Measurements from ENCODE around the gene PIN4.

Gene PIN4

DNA sequence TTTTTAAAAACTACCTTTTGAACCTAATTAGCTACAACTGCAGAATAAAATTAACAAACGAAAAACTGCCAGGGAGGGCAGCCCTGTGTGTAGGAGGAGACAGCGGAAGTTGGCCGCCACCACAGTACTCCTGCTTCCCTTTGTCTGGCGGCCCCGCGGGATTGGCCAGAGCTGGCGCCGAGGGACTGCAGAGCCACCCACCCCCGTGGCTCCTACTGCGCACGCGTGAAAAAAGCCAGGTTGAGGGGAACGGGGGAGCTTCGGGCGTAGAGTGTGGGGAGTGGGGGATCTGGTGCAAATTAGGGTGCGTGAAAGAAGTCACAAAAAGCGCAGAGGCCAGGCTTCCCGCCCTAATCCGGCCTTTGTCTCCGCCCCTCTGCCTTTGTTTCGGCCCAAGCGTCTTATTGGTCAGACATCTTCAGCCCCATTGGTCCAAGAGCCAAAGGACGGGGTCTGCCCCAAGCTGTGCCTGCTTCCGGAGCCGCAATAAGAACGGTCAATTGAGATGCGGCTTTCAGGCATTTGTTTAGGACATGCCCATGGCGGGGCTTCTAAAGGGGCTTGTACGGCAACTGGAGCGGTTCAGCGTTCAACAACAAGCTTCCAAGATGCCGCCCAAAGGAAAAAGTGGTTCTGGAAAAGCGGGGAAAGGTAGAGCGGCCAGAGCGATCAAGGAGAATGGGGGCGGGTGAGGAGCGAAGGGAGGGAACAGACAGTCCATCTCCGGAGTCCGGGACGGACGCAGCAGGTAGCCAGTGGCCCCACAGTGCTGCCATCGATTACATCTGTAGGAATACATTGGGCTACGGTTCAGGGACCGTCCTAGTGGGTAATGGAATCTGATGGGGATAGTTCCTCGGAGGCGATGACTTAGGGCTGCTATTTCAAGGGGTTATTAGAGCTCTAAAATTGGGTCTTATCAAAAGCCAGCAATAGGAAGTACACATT is at the start of gene PIN4:
Gene PIN4 (plus strand): TSS at position 580 of the 948 bp plus-strand sequence. CDS start 29 bp downstream, at position 609.
- peak within 1 kb of the TSS; percentile 86 for H3K9ac ChIP-seq (ENCODE audit: low read depth, low read length)
- H3K36me3 ChIP-seq (ENCODE audit: insufficient read depth, low read length): 0 out of 2 replicates have a peak, but pooled peaks cover 2% of the 10 kb centered on the region
- no peaks in the 10 kb centered on the region for H3K4me1 ChIP-seq (ENCODE audit: insufficient read depth, low read length)
- H3K9me3 ChIP-seq (ENCODE audit: control insufficient read depth, insufficient read depth, low read length): no peaks in the 10 kb centered on the region

DNA sequence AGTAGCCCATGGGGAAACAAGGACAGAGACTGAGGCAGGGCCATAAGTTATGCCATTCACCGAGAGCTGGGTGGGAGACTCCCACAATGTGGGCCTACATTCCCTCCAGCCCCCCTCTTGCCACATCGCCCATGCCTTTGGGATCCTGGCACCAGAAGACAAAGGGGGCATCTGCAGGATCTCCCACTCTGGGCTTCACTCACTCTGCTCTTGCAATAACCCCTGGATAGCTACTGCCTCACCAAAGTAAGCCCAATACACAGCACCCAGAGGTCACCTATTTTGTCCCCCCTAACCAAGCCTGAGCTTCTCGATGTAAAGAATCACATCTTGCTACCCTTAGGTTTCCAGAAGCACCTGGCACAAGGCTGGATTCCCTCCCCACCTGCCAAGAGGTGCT is 49.1 kb upstream of the PIN4 start:
- Histone ChIP-seq H3K9ac (ENCODE audit: low read depth, low read length) (no peak overlapping the region), H3K9me3 (ENCODE audit: control insufficient read depth, insufficient read depth, low read length) (no peaks in the 10 kb centered on the region), H3K36me3 (ENCODE audit: insufficient read depth, low read length) (peaks cover 2% of the 10 kb centered on the region; the same call in 1 of the 2 replicates), H3K4me1 (ENCODE audit: insufficient read depth, low read length) (no peaks in the 10 kb centered on the region)

DNA sequence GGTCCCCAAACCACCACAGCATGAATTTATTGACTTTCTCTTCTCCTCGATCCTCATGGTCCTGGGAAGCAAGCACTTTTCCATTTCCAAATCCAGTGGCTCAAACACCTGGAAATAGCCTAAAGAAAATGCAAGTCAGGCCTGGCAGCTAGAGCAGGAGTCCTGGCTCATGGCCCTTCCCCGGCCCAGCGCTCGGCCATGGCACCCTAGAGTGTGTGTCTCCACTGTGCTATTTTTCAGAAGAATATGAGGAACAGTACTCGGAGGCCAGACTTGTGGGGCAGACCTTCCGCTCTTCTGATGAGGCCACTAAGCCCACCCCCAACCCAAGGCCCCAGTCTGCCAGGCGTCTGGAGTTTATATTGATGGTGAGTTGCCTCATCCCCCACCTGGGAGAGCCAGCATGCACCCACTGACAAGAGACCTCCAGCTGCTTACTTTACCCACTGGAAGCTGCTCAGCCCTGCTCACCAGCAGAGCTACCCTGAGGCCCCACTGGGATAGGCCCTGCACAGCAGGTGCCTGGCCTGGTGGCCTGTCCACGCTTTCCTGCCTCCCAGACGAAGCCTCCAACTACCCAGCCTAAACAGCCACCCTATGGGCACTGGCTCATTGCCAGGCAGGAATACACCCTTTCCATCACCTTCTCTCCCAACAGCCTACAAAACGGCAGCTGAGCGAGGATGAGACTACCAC is 47.6 kb upstream of the PIN4 start:
- Histone ChIP-seq H3K36me3 (ENCODE audit: insufficient read depth, low read length) (peaks cover 8% of the 10 kb centered on the region), H3K9me3 (ENCODE audit: control insufficient read depth, insufficient read depth, low read length) (no peaks in the 10 kb centered on the region), H3K4me1 (ENCODE audit: insufficient read depth, low read length) (no peaks in the 10 kb centered on the region), H3K9ac (ENCODE audit: low read depth, low read length) (no peak overlapping the region)

DNA sequence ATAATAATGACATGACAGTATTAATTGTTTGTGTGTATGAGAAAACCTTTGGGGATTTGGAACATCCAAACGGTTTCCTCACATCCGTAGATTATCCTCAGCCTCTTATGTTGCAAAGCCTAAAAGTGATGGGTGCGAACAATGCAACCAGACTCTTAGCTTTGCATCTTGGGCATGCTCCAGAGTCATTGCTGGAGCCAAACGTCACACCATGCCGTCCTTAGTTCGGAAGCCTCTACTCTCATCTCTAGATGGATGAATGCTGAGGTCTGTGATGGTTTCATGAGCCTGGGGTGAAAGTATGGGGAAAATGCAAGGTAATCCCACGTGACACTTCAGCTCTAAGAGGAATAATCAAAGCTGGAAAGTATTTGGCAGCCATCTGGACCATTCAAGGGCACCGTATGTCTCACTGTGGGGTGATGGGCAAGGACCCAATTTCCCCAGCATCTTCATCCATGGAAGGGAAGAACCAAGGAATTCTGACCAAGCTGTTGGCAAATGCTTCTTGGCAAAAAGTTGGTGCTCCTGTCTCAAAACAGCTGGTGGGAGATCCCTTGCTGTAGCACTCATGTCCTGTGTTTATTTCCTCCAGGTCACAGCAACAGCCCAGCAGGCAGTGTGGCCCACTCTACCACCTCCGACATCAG is 43.6 kb upstream of the PIN4 start:
- no peaks in the 10 kb centered on the region for H3K4me1 ChIP-seq (ENCODE audit: insufficient read depth, low read length)
- H3K9ac ChIP-seq (ENCODE audit: low read depth, low read length): no peak overlapping the region
- peaks cover 12% of the 10 kb centered on the region for H3K36me3 ChIP-seq (ENCODE audit: insufficient read depth, low read length)
- H3K9me3 ChIP-seq (ENCODE audit: control insufficient read depth, insufficient read depth, low read length): no peaks in the 10 kb centered on the region

DNA sequence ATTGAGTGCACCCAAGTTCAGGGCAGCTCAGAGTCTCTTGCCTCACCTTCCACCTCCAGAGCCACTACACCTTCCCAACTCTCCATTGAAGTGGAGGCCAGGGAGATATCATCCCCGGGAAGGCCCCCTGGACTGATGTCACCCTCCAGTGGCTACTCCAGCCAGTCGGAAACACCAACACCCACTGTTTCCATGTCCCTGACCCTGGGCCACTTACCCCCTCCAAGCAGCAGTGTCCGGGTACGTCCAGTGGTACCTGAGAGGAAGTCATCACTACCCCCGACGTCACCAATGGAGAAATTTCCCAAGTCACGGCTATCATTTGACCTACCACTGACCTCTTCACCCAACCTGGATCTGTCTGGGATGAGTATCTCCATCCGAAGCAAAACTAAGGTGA is 42.0 kb upstream of the PIN4 start:
- Histone ChIP-seq H3K36me3 (ENCODE audit: insufficient read depth, low read length) (peaks cover 12% of the 10 kb centered on the region), H3K4me1 (ENCODE audit: insufficient read depth, low read length) (no peaks in the 10 kb centered on the region), H3K9me3 (ENCODE audit: control insufficient read depth, insufficient read depth, low read length) (no peaks in the 10 kb centered on the region), H3K9ac (ENCODE audit: low read depth, low read length) (no peak overlapping the region)

DNA sequence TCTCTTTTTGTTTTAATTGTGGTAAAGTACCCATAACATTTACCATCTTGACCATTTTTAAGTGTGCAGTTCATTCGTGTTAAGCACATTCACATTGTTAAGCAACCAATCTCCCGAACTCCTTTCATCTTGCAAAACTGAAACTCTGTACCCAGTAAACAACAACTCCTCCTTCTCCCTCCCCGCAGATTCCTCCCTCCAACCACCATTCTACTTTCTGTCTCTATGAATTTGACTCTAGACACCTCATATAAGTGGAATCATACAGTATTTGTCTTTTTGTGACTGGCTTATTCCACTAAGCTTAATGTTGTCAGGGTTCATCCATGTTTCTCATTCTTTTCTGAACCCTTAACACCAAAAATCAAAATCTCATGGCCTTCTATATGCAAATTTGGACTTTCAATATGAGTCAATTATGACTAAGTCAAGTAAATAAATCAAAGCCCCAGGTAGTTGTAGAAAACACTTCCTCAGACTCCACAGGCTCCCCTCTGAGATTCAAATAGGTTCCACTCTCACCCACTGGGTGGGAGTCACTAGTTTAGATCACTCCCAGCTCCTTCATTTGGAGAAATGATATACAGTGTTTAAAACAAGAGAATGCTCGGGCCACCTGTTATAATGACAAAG is 40.1 kb upstream of the PIN4 start:
- H3K9me3 ChIP-seq (ENCODE audit: control insufficient read depth, insufficient read depth, low read length): no peaks in the 10 kb centered on the region
- no peak overlapping the region for H3K9ac ChIP-seq (ENCODE audit: low read depth, low read length)
- no peaks in the 10 kb centered on the region for H3K4me1 ChIP-seq (ENCODE audit: insufficient read depth, low read length)
- peaks cover 10% of the 10 kb centered on the region for H3K36me3 ChIP-seq (ENCODE audit: insufficient read depth, low read length)

DNA sequence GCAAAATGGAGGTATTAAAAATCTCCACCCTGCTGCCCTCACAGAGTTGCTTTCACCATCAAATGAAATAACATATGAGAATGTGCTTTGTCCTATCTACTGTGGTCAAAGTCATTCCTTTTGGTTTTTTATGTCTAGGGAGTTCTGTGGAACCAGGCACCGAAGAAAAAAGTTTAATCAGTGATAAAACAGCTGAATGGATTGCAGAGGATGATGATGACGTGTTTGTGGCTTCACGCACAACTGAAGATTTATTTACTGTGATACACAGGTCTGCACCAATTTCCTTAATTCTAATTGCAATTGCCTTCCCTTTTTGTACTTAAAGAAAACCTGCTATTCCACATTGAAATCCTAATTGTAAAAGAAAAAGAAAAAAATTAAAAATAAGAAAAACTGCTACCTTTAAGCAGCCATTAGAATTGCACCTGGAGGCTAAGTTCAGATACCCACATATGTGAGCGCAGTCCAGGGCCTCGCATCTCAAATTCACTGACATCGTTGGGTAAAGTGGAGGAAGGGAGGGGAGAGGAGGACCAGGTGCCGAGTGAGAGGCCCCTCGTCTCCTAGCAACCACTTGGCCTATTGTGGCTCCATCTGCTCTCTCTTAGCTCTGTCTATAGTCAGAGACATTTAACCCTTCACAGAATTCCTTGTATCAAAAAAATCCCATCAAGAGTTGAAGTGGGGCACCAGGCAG is 39.3 kb upstream of the PIN4 start:
- Histone ChIP-seq H3K4me1 (ENCODE audit: insufficient read depth, low read length) (no peaks in the 10 kb centered on the region), H3K9ac (ENCODE audit: low read depth, low read length) (no peak overlapping the region), H3K36me3 (ENCODE audit: insufficient read depth, low read length) (peaks cover 10% of the 10 kb centered on the region), H3K9me3 (ENCODE audit: control insufficient read depth, insufficient read depth, low read length) (no peaks in the 10 kb centered on the region)

DNA sequence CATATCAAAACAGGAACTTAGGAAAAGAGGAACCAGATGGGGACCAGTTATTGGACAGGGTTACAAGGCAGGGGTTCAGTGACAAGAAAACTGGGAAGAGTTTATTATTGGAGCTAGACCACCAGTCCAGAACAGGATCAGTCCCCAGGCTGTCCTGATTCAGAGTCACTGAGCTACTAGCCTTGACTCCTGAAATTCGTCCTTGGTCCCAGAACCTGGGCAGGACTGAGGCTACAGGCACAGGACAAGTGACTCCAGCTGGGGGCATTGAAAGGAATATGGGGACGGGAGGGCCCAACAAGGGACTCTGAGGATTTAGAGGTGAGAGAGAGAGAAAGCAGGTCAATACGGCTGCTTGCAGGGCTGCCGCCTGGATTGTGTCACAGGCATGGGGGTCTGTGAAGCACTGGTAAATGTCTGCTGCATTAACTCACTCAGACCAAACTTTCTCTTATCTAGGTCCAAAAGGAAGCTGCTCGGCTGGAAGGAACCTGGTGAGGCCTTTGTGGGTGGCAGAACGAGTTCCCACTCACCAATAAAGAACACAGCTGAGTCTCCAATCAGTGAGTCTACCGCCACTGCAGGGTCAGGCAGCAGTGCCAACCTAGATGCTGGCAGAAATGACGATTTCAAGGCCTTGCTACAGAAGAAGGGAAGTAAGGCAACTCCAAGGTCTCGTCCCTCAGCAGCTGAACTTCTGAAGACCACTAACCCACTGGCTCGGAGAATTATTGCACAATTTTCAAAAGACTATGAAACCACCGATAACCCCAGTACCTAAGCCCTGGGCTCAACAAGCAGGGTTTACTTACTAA is 38.6 kb upstream of the PIN4 start:
- Histone ChIP-seq H3K36me3 (ENCODE audit: insufficient read depth, low read length) (peaks cover 10% of the 10 kb centered on the region), H3K9ac (ENCODE audit: low read depth, low read length) (no peak overlapping the region), H3K9me3 (ENCODE audit: control insufficient read depth, insufficient read depth, low read length) (no peaks in the 10 kb centered on the region), H3K4me1 (ENCODE audit: insufficient read depth, low read length) (no peaks in the 10 kb centered on the region)

DNA sequence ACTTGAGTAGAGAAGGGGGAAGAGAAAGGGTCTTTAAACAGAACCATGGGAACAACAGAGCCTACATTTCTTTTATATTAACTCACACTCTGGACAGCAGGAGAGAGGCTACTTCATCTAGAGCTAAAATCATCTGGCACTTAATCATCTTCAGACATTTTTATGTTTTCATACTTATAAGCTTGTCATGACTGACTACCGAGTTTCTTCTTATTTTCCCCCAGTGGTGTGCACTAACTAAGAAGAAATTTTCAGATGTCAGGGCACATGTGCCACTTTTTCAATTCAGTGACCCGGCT is 38.0 kb upstream of the PIN4 start:
- Histone ChIP-seq H3K36me3 (ENCODE audit: insufficient read depth, low read length) (peaks cover 7% of the 10 kb centered on the region), H3K9ac (ENCODE audit: low read depth, low read length) (no peak overlapping the region), H3K4me1 (ENCODE audit: insufficient read depth, low read length) (no peaks in the 10 kb centered on the region), H3K9me3 (ENCODE audit: control insufficient read depth, insufficient read depth, low read length) (no peaks in the 10 kb centered on the region)

DNA sequence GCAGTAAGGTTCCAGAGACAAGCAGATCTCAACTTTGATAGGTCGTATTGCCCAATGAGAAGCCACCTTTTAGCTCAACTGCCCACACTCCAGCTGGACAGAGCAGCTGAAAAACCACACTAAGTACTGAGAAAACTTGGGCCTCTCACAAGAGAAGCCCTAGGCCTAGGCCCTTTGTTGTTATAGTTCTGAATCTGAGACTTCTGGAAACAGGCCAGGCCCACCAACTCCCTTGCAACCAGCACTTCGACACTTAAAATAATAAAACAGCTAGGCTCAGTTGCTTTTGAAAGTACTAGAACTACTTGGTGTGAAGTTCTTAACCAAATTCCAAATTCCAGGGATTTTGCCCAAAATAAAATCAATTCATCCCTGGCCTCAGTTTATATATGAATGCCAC is 36.4 kb upstream of the PIN4 start:
- Histone ChIP-seq H3K36me3 (ENCODE audit: insufficient read depth, low read length) (peaks cover 4% of the 10 kb centered on the region; the same call in 1 of the 2 replicates), H3K9me3 (ENCODE audit: control insufficient read depth, insufficient read depth, low read length) (no peaks in the 10 kb centered on the region), H3K9ac (ENCODE audit: low read depth, low read length) (no peak overlapping the region), H3K4me1 (ENCODE audit: insufficient read depth, low read length) (no peaks in the 10 kb centered on the region)

DNA sequence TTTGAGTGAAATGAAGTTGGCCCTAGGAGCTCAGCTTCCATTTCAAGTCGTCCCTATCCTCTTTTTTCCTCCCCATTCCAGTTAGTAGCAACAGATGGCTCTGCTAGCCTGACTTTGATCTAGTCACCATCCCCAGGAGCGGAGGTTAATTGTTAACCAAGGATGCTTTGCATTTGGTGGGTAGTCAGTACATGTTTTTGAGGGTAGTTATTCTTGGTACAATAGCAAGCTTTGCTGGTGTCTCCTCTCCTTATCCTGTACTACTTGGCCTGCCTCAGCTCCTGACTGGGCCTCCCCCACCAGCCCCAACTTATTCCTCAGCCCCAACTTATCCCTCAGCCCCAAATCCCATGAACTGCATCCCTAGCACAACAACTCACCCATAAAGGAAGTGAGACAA is 35.0 kb upstream of the PIN4 start:
- H3K9me3 ChIP-seq (ENCODE audit: control insufficient read depth, insufficient read depth, low read length): no peaks in the 10 kb centered on the region
- peaks cover 4% of the 10 kb centered on the region; the same call in 1 of the 2 replicates for H3K36me3 ChIP-seq (ENCODE audit: insufficient read depth, low read length)
- no peaks in the 10 kb centered on the region for H3K4me1 ChIP-seq (ENCODE audit: insufficient read depth, low read length)
- no peak overlapping the region for H3K9ac ChIP-seq (ENCODE audit: low read depth, low read length)

DNA sequence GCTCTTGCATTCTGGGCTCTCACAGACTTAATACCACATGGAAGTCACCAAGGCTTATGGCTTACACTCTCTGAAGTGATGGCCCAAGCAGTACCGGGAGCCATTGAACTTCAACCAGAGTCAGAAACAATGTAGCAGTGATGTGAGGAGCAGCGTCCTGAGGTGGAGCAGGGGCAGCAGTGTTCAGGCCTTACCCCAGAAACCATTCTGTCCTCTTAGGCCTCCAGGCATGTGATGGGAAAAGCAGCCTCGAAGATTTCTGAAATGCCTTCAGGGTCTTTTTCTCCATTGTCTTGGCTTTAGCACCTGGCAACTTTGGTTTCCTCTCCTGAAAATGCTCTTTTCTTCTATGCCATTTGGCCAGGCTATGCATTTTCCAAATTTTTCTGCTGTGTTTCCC is 22.8 kb upstream of the PIN4 start:
- Histone ChIP-seq H3K9me3 (ENCODE audit: control insufficient read depth, insufficient read depth, low read length) (peaks cover 9% of the 10 kb centered on the region), H3K9ac (ENCODE audit: low read depth, low read length) (no peak overlapping the region), H3K4me1 (ENCODE audit: insufficient read depth, low read length) (no peaks in the 10 kb centered on the region), H3K36me3 (ENCODE audit: insufficient read depth, low read length) (no peaks in the 10 kb centered on the region)

DNA sequence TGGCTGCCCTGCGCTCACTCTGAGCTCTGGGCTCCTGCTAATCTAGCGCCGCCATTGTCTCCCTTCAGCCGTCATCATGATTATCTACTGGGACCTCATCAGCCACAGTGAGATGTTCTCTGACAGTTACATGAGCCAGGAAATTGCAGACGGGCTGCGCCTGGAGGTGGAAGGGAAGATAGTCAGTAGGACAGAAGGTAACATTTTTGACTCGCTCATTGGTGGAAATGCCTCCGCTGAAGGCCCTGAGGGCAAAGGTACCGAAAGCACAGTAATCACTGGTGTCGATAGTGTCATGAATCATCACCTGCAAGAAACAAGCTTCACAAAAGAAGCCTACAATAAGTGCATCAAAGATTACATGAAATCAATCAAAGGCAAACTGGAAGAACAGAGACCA is 21.8 kb upstream of the PIN4 start:
- Histone ChIP-seq H3K9me3 (ENCODE audit: control insufficient read depth, insufficient read depth, low read length) (peaks cover 7% of the 10 kb centered on the region), H3K9ac (ENCODE audit: low read depth, low read length) (no peak overlapping the region), H3K4me1 (ENCODE audit: insufficient read depth, low read length) (no peaks in the 10 kb centered on the region), H3K36me3 (ENCODE audit: insufficient read depth, low read length) (no peaks in the 10 kb centered on the region)
